Adipose tissue (tissue), 3 donors: ENCODE results near the gene SMARCA2. TPM values are rescaled to one million over a fixed set of nuclear protein-coding genes. Genes with fewer than 3 reads are reported as not detected.
"Not testable (repeated sequence)": the region's sequence is repeated elsewhere in the genome, so short reads cannot be mapped to it uniquely, and the experiment has no call there.

Experiments
- H3K27ac ChIP-seq: one replicate; pipeline ENCODE4 v1.5.1; 2013; ENCODE audit warnings: low read depth, low read length
- WGBS, 3 donors: extraction: QIAGEN DNeasy Blood & Tissue Kit; methylation state at CpG; one replicate each; pipeline ENCODE4 v1.1.7; 2013; 5-methylcytosine and 5-hydroxymethylcytosine counted together
- polyA plus RNA-seq, 3 donors: library from polyadenylated mRNA; stranded (reverse); fragments of 200-250 nt; gene quantifications; one replicate each; pipeline ENCODE4 v1.2.3, GENCODE V29; 2013
- donor health status: healthy with polysubstance abuse.
- donor health status: Bipolar disorder and iron deficiency.
- donor health status: healthy.

The SMARCA2 gene
- polyA plus RNA-seq, 3 donors, result 27.0 to 150 (median 36.2) TPM

- 59 to 74% (median 61%) methylated on average over 3 of the region's 3 CpGs for WGBS, 3 donors
- no peak overlapping the region for H3K27ac ChIP-seq
These were observed 106.0 kb downstream of the SMARCA2 start for GRCh38 chr9:2120926-2121689.

DNA sequence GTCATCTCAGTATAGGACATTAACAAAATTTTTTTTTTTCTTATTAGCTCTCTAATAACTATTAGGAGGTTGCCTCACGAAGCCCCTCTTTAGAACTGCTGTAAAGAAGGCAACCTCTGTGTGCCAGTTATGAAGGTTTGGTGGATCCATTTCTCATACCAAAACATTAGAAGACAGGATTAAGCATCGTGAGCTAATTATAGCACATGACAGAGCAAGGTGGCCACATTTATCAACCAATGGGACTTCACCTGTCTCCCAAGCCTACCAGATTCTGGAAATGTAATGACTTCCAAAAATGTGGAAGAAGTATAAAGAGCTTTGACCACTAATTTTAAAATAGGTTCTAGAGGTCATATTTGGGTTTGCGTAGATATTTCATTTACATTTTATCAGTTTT lies 107.2 kb downstream of the SMARCA2 start:
- no peak overlapping the region for H3K27ac ChIP-seq
- 79 to 98% (median 98%) methylated on average over 3 of the region's 3 CpGs for WGBS, 3 donors

- 18 to 38% (median 22%) methylated on average over 2 of the region's 2 CpGs for WGBS, 3 donors
- H3K27ac ChIP-seq, result no peak overlapping the region
These were observed 110.8 kb downstream of the SMARCA2 start for GRCh38 chr9:2125906-2126305.

DNA sequence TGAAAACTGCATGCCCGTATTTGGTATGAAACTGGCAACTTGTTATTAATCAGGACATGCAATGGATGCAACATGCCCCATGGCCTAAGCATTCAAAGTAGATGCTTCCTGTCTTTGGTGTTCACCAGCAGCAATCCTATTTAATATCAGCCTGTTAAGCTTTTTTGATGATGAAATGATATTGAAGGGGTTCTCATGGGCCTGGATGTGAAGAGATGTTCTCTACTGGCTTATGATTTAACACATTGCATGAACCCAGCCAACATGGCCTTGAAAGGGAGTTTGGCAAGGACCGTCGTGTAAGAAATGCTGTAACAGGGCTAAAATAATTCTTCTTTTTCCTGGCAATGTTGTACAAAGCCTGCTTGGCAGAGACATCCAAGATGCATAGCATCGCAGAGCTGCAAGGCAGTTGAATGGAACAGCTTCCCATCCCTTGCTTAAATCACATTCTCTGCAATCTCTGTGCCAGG lies 111.2 kb downstream of the SMARCA2 start:
- WGBS, 3 donors, result 36 to 41% (median 38%) methylated on average over 4 of the region's 4 CpGs
- no peak overlapping the region for H3K27ac ChIP-seq

GRCh38 chr9:2127486-2127885 lies 112.3 kb downstream of the SMARCA2 start:
- WGBS, 3 donors, result 91 to 98% (median 95%) methylated on average over 1 of the region's 1 CpG
- no peak overlapping the region for H3K27ac ChIP-seq

- H3K27ac ChIP-seq, result no peak overlapping the region
- 59 to 91% (median 88%) methylated on average over 3 of the region's 3 CpGs for WGBS, 3 donors
These were observed 113.0 kb downstream of the SMARCA2 start for GRCh38 chr9:2128141-2128540.

DNA sequence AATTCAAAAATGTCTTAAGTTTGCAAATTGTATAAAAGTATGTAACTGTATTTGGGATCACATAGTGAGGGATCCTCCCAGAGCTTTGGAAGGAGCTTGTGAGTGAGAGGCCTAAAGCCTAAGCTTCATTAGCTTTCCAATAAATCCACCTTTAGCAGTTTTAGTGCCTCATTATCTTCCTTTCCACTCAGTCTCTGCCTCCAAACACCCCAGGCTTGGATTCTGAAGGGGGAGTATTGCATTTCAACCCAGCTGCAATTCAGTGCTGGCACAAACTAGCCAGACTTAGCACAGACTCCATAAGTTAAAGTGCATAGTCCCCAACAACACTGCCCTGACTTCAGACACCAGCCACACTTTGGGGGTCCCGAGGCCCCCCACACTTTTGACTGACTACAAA lies 113.5 kb downstream of the SMARCA2 start:
- WGBS, 3 donors, result 61 to 74% (median 68%) methylated on average over 1 of the region's 1 CpG
- H3K27ac ChIP-seq, result no peak overlapping the region

GRCh38 chr9:2130941-2131340 lies 115.8 kb downstream of the SMARCA2 start:
- no peak overlapping the region for H3K27ac ChIP-seq
- WGBS, 3 donors, result 81 to 83% (median 83%) methylated on average over 3 of the region's 3 CpGs

DNA sequence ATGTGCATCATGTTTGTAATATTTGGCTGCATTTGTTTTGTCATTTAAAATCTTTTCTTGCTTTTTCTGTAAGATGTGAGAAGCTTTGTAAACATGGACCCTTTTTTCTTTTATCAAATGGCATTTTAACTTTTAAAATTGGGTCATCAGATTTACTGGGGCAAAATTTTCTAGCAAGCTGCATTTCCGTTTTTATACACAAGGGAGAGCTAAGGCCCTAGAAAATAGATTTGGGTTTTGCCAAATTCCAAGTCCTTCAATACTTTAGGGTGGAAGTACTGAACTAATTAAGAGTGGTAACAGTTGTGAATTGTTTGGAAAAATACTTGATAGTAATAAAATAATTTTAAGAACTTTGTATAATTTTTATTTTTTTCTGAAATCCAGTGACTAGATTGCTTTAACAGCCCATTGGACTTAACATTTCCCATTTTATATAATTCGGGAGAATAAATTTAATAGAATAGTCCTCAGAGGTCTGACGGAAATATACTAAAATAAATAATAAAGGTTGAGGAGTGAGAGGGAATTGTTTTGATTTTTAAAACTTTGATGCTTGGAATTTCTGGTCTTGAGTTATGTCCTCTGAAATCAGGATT lies 117.4 kb downstream of the SMARCA2 start:
- H3K27ac ChIP-seq, result no peak overlapping the region
- whole genome bisulfite sequencing, 3 donors, result 52 to 69% (median 65%) methylated on average over 3 of the region's 3 CpGs

DNA sequence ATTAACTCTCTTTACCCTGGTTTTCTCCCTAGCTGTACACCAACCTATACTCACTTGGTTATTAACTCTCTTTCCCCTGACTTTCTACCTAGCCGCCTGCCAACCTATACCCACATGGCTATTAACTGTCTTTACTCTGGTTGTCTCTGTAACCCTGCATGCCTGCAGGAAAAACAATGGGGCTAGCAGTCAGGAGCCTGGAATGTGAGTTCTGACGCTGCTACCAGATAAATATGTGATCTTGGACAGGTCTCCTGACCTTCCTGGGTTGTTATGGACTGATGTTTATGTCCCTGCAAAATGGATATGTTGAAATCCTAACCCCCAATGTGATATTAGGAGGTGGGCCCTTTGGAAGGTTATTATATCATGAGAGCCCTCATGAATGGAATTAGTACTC lies 119.2 kb downstream of the SMARCA2 start:
- WGBS, 3 donors, result 78 to 88% (median 88%) methylated on average over 2 of the region's 2 CpGs
- no peak overlapping the region for H3K27ac ChIP-seq

DNA sequence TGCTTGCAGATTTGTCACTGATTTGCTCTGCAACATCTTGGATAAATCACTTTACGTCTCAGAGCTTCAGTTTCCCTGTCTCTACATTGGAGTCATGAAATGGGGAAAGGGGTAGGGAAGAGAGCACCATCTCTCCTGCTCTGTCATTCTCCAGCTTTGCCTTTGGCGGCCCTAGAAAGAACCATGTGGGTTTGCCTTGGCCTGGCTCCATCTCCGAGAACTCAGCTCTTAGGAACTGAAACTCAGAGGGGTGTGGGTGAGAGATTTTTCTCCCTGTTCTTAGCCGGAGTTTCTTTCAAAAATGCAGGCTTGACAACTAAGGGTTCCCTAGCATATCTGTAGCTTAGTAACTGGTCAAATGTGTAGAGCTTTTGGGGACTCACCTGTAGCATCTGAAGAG lies 123.5 kb downstream of the SMARCA2 start:
- WGBS, 3 donors, result 85 to 92% (median 85%) methylated on average over 4 of the region's 4 CpGs
- no peak overlapping the region for H3K27ac ChIP-seq

- H3K27ac ChIP-seq, result no peak overlapping the region
These were observed 125.6 kb downstream of the SMARCA2 start for GRCh38 chr9:2140600-2141223.

DNA sequence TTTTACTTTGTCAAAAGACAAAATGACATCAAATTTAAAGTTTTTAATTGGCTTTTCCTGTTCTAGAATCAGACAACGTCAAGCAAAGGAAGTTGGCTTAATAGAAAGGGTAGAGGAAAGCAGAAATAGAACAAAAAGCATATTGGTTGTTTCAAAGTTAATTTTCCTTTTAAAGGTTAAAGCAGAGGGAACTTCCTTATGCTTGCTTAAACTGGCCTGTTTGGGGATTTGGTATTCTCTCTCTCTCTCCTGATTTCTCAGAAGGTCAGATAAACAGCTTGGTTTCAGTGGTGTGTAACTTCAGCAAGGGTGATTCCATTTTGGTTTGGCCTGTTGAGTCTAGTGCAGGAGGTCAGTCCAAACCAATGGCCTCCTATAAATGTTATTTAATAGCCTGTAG lies 127.1 kb downstream of the SMARCA2 start:
- no peak overlapping the region for H3K27ac ChIP-seq
- WGBS, 3 donors, result 34 to 63% (median 34%) methylated on average over 1 of the region's 1 CpG

More at GRCh38 chr9:2140600-2141223, 125.6 kb downstream of the SMARCA2 start:
- WGBS, 3 donors, result 90 to 96% (median 90%) methylated on average over 4 of the region's 4 CpGs

DNA sequence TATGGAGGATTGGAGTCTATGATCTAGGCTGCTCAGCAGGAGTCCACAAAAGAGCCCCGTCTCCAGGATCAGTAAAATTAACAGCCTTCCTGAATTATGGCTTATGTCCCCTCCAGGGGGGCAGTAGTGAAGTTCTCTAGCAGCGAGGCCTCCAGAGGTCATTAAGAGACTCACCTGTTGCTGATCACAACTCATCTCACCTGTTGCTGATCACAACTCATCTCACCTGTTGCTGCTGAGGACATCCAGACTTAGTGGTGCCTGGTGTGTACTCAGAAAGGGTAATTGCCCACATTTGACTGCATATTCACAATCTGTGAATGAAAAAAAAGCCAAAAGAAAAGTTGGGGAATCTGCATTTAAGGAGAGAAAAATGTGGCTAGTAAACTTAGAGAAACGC lies 129.5 kb downstream of the SMARCA2 start:
- 88 to 99% (median 97%) methylated on average over 3 of the region's 3 CpGs for WGBS, 3 donors
- H3K27ac ChIP-seq, result no peak overlapping the region

- no peak overlapping the region for H3K27ac ChIP-seq
- WGBS, 3 donors, result 84 to 87% (median 84%) methylated on average over 3 of the region's 3 CpGs
These were observed 130.6 kb downstream of the SMARCA2 start for GRCh38 chr9:2145746-2146145.

DNA sequence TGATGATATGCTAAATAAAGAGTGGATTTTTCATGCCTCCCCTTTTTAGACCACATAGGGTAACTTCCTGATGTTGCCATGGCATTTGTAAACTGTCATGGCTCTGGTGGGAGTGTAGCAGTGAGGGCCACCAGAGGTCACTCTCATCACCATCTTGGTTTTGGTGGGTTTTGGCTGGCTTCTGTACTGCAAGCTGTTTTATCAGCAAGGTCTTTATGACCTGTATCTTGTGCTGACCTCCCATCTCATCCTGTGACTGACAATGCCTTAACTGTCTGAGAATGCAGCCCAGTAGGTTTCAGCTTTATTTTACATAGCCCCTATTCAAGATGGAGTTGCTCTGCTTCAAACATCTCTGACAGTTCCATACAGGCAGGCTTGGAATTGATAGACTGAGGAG lies 131.6 kb downstream of the SMARCA2 start:
- H3K27ac ChIP-seq, result not testable (repeated sequence)

GRCh38 chr9:2150338-2150737 lies 135.2 kb downstream of the SMARCA2 start:
- 86 to 96% (median 95%) methylated on average over 5 of the region's 5 CpGs for WGBS, 3 donors

DNA sequence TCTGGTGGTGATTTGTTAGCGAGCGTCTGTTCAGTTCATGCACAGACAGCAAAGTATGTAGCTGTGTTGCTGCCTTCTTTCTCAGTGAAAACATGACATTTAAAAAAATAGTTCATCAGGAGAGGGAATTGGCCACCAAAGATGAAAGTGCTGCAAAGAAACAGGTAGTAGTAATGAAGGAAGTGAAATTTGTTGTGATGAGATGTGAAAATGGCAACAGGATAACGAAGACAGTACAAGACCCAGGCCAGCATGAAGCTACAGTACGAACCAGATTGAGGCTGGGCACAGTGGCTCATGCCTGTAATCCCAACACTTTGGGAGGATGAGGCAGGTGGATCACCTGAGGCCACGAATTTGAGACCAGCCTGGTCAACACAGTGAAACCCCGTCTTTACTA lies 136.0 kb downstream of the SMARCA2 start:
- 84 to 97% (median 87%) methylated on average over 6 of the region's 6 CpGs for WGBS, 3 donors
- H3K27ac ChIP-seq, result no peak overlapping the region

More at GRCh38 chr9:2150338-2150737, 135.2 kb downstream of the SMARCA2 start:
- no peak overlapping the region for H3K27ac ChIP-seq

GRCh38 chr9:2152966-2153629 lies 138.0 kb downstream of the SMARCA2 start:
- WGBS, 3 donors, result 67 to 75% (median 67%) methylated on average over 10 of the region's 10 CpGs
- no peak overlapping the region for H3K27ac ChIP-seq
